WERI-Rb-1 (cell line): ENCODE results near the gene MARCHF6.
"Not testable (repeated sequence)": the region's sequence is repeated elsewhere in the genome, so short reads cannot be mapped to it uniquely, and the experiment has no call there.

Experiments used
- DNase-seq: peaks from one replicate; pipeline ENCODE4 v3.0.0-alpha.2; 2020
- H3K27ac ChIP-seq: fragments of 250-450 bp; sonication (Bioruptor Pico); 2 replicates; pipeline ENCODE4 v1.5.1; 2020; ENCODE audit warnings: mild to moderate bottlenecking, moderate library complexity
- H3K27me3 ChIP-seq: fragments of 250-450 bp; sonication (Bioruptor Pico); 2 replicates; pipeline ENCODE4 v1.5.1; 2021; ENCODE audit warnings: mild to moderate bottlenecking, low read depth, moderate library complexity; ENCODE audit not compliant: insufficient read depth, severe bottlenecking
- H3K36me3 ChIP-seq: fragments of 250-450 bp; sonication (Bioruptor Pico); 2 replicates; pipeline ENCODE4 v1.5.1; 2020; ENCODE audit warnings: mild to moderate bottlenecking, moderate library complexity
- H3K4me3 ChIP-seq: 2 replicates; pipeline ENCODE4 v1.5.1; 2011; ENCODE audit warnings: low read depth, mild to moderate bottlenecking, control low read depth, low read length
- H3K9me3 ChIP-seq: fragments of 250-450 bp; sonication (Bioruptor Pico); 2 replicates; pipeline ENCODE4 v1.5.1; 2021; ENCODE audit warnings: mild to moderate bottlenecking, moderate library complexity; ENCODE audit not compliant: severe bottlenecking
- CTCF ChIP-seq: IDR thresholded peaks from 2 replicates; pipeline ENCODE4 v1.5.1; 2011; ENCODE audit warnings: low read depth, mild to moderate bottlenecking, control low read depth, inconsistent platforms, low read length

Gene MARCHF6

GRCh38 chr5:10376544-10376943 is 23.0 kb downstream of the MARCHF6 start:
- no peak for TF ChIP-seq CTCF

DNA sequence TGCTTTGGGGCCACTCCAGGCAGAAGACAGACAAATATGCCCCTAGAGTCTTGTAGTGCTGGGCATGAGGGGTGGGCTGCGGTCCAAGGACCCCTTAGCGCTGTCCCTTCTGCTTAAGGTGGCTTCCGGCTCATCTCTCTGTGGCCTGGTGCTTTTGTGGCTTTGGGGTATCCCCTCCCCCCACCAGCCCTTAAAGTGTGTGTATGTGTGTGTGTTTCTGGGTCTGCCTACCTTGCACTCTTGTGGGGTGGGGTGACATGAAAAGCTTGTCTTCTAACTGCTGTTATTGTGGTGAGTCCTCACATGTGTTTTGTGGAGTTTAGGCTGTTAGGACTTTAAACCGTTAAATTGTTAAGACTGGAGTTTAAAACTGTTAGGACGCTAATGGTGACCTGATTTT is 23.6 kb downstream of the MARCHF6 start:
- no peak for DNase-seq
- H3K9me3 ChIP-seq = no peaks in the 10 kb centered on the region
- no peak overlapping the region for H3K4me3 ChIP-seq
- no peak overlapping the region for H3K27ac ChIP-seq
- no peak for TF ChIP-seq CTCF
- H3K36me3 ChIP-seq = peaks cover 44% of the 10 kb centered on the region
- H3K27me3 ChIP-seq = no peaks in the 10 kb centered on the region

More at GRCh38 chr5:10376544-10376943, 23.0 kb downstream of the MARCHF6 start:
- H3K4me3 ChIP-seq = no peak overlapping the region
- no peaks in the 10 kb centered on the region for H3K9me3 ChIP-seq
- H3K27ac ChIP-seq = no peak overlapping the region
- peak; percentile 22 for DNase-seq
- peaks cover 39% of the 10 kb centered on the region for H3K36me3 ChIP-seq
- no peaks in the 10 kb centered on the region for H3K27me3 ChIP-seq

DNA sequence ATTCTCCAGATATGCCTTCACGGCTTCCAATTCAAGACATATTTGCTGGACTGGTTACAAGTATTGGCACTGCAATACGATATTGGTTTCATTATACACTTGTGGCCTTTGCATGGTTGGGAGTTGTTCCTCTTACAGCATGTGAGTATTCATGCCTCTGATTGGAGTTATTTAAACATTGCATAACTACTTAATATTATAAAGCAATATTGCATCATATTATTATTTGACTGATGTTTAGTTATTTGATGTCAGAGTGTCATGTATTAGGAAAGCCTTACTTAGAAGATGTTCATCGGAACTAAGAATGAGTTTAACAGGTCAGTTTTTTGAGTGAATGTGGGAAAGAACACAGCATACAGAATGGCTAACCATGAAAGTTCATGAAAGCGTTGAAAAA is 28.3 kb downstream of the MARCHF6 start:
- Histone ChIP-seq H3K27ac (no peak overlapping the region), H3K4me3 (no peak overlapping the region), H3K9me3 (no peaks in the 10 kb centered on the region), H3K36me3 (peaks cover 66% of the 10 kb centered on the region), H3K27me3 (no peaks in the 10 kb centered on the region)
- no peak for DNase-seq
- no peak for TF ChIP-seq CTCF

DNA sequence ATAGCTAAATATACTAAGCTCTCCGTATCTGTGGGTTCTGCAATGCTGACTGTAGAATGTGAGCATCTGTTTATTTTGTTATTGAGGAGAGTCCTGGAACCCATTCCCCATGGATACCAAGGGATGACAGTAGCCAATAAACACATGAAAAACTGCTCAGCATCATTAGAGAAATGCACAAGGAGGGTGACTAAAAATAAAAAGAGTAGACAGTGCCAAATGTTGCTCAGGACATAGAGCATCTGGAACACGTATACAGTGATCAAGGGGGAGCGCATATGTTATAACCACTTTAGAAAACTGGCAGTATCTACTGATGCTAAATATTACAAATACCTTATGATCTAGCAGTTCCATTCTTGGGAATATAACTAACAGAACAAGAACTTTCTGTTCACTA is 31.0 kb downstream of the MARCHF6 start:
- Histone ChIP-seq H3K27me3 (no peaks in the 10 kb centered on the region), H3K36me3 (peaks cover 74% of the 10 kb centered on the region), H3K4me3 (no peak overlapping the region), H3K9me3 (no peaks in the 10 kb centered on the region), H3K27ac (no peak overlapping the region)
- no peak for TF ChIP-seq CTCF
- DNase-seq = no peak

GRCh38 chr5:10387690-10388089 is 34.2 kb downstream of the MARCHF6 start:
- no peaks in the 10 kb centered on the region for H3K9me3 ChIP-seq
- H3K4me3 ChIP-seq = no peak overlapping the region
- H3K36me3 ChIP-seq = peaks cover 80% of the 10 kb centered on the region
- no peak for DNase-seq
- TF ChIP-seq CTCF = no peak
- no peak overlapping the region for H3K27ac ChIP-seq
- H3K27me3 ChIP-seq = no peaks in the 10 kb centered on the region

GRCh38 chr5:10391130-10391529 is 37.6 kb downstream of the MARCHF6 start:
- no peak for DNase-seq
- no peak overlapping the region for H3K4me3 ChIP-seq
- no peaks in the 10 kb centered on the region for H3K9me3 ChIP-seq
- H3K27ac ChIP-seq = no peak overlapping the region
- no peaks in the 10 kb centered on the region for H3K27me3 ChIP-seq
- peaks cover 93% of the 10 kb centered on the region for H3K36me3 ChIP-seq
- no peak for TF ChIP-seq CTCF

- DNase-seq, H3K27ac ChIP-seq, H3K27me3 ChIP-seq, H3K9me3 ChIP-seq, H3K4me3 ChIP-seq: not testable (repeated sequence)
- H3K36me3 ChIP-seq = peaks cover 88% of the 10 kb centered on the region
Measured at GRCh38 chr5:10392567-10393328, 39.3 kb downstream of the MARCHF6 start.
